GM12878 (cell line): ENCODE results near the gene ZFP82.

ENCODE experiments used
- BRCA1 ChIP-seq: IDR thresholded peaks from 2 replicates; pipeline ENCODE4 v1.6.1; 2011; ENCODE audit warnings: low read depth, low read length, improper control_type of control experiment
- GABPA ChIP-seq: IDR thresholded peaks from 2 replicates; pipeline ENCODE4 v1.6.1; 2014; ENCODE audit warnings: antibody characterized with exemption, low read depth, mild to moderate bottlenecking, inconsistent platforms
- NFYB ChIP-seq: IDR thresholded peaks from 2 replicates; pipeline ENCODE4 v1.6.1; 2011; ENCODE audit warnings: low read depth, mild to moderate bottlenecking, low read length, improper control_type of control experiment, moderate library complexity; ENCODE audit not compliant: insufficient read depth
- SIN3A ChIP-seq: IDR thresholded peaks from 2 replicates; pipeline ENCODE4 v1.6.1; 2012; ENCODE audit warnings: low read depth, low read length, improper control_type of control experiment
- TF ChIP-seq, protein P1 (sequence below): IDR thresholded peaks from 2 replicates; pipeline ENCODE4 v1.6.1; 2011; ENCODE audit warnings: low read depth, low read length, improper control_type of control experiment, borderline replicate concordance
- TF ChIP-seq, protein P2 (sequence below): fragments of 450-650 bp; IDR thresholded peaks from 2 replicates; pipeline ENCODE4 v1.6.1; 2017; ENCODE audit warnings: mild to moderate bottlenecking, moderate library complexity

DNA sequence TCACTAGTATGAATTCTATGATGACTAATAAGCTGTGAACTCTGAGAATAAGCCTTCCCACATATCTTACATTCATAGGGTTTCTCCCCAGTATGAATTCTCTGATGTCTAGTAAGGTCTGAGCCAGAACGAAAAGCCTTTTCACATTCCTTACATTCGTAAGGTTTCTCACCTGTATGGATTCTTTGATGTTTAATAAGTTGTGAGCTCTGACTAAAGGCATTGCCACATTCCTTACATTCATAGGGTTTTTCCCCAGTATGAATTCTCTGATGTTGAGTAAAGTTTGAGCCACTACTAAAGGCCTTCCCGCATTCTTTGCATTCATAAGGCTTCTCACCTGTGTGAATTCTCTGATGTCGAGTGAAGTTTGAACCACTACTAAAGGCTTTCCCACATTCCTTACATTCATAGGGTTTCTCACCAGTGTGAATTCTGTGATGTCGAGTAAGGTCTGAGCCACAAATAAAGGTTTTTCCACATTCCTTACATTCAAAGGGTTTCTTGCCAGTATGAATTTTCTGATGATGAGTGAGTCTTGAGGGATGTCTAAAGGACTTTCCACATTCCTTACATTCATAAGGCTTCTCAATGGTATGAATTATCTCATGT is 30.7 kb upstream of the ZFP82 start:
- TF ChIP-seq GABPA (no peak), BRCA1 (no peak), SIN3A (no peak), NFYB (no peak)
- TF ChIP-seq, protein P1, sequence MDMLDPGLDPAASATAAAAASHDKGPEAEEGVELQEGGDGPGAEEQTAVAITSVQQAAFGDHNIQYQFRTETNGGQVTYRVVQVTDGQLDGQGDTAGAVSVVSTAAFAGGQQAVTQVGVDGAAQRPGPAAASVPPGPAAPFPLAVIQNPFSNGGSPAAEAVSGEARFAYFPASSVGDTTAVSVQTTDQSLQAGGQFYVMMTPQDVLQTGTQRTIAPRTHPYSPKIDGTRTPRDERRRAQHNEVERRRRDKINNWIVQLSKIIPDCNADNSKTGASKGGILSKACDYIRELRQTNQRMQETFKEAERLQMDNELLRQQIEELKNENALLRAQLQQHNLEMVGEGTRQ = no peak
- TF ChIP-seq, protein P2, sequence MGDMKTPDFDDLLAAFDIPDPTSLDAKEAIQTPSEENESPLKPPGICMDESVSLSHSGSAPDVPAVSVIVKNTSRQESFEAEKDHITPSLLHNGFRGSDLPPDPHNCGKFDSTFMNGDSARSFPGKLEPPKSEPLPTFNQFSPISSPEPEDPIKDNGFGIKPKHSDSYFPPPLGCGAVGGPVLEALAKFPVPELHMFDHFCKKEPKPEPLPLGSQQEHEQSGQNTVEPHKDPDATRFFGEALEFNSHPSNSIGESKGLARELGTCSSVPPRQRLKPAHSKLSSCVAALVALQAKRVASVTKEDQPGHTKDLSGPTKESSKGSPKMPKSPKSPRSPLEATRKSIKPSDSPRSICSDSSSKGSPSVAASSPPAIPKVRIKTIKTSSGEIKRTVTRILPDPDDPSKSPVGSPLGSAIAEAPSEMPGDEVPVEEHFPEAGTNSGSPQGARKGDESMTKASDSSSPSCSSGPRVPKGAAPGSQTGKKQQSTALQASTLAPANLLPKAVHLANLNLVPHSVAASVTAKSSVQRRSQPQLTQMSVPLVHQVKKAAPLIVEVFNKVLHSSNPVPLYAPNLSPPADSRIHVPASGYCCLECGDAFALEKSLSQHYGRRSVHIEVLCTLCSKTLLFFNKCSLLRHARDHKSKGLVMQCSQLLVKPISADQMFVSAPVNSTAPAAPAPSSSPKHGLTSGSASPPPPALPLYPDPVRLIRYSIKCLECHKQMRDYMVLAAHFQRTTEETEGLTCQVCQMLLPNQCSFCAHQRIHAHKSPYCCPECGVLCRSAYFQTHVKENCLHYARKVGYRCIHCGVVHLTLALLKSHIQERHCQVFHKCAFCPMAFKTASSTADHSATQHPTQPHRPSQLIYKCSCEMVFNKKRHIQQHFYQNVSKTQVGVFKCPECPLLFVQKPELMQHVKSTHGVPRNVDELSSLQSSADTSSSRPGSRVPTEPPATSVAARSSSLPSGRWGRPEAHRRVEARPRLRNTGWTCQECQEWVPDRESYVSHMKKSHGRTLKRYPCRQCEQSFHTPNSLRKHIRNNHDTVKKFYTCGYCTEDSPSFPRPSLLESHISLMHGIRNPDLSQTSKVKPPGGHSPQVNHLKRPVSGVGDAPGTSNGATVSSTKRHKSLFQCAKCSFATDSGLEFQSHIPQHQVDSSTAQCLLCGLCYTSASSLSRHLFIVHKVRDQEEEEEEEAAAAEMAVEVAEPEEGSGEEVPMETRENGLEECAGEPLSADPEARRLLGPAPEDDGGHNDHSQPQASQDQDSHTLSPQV = no peak
